GM12873 (cell line): Measurements from ENCODE around the gene SPOCK1.

Experiments used
- TF ChIP-seq, protein P1 (sequence below): IDR thresholded peaks from 2 replicates; pipeline ENCODE4 v1.5.1; 2012; ENCODE audit warnings: low read depth, mild to moderate bottlenecking, moderate library complexity, low read length, control low read depth; ENCODE audit not compliant: insufficient read depth; ENCODE audit errors: missing control alignments

SPOCK1 gene

DNA sequence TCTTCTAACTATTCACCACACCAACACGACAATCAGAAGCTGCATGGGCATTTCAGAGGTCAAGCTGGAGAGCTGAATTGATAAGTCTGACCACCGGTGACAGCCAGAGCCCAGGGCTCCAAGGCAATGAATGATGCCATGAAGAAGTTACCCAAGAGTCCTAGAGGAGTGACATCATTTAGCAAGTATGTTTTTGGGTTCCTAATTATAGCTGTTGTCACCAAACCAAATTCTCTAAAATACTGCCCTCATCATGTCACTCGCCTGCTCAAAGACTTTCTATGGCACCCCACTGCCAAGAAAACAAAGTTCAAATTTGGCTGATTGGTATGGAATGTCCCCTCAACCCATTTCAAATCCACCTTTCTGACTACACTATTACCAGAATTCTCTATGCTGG is 235.1 kb downstream of the SPOCK1 start:
- TF ChIP-seq, protein P1, sequence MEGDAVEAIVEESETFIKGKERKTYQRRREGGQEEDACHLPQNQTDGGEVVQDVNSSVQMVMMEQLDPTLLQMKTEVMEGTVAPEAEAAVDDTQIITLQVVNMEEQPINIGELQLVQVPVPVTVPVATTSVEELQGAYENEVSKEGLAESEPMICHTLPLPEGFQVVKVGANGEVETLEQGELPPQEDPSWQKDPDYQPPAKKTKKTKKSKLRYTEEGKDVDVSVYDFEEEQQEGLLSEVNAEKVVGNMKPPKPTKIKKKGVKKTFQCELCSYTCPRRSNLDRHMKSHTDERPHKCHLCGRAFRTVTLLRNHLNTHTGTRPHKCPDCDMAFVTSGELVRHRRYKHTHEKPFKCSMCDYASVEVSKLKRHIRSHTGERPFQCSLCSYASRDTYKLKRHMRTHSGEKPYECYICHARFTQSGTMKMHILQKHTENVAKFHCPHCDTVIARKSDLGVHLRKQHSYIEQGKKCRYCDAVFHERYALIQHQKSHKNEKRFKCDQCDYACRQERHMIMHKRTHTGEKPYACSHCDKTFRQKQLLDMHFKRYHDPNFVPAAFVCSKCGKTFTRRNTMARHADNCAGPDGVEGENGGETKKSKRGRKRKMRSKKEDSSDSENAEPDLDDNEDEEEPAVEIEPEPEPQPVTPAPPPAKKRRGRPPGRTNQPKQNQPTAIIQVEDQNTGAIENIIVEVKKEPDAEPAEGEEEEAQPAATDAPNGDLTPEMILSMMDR: no peak

DNA sequence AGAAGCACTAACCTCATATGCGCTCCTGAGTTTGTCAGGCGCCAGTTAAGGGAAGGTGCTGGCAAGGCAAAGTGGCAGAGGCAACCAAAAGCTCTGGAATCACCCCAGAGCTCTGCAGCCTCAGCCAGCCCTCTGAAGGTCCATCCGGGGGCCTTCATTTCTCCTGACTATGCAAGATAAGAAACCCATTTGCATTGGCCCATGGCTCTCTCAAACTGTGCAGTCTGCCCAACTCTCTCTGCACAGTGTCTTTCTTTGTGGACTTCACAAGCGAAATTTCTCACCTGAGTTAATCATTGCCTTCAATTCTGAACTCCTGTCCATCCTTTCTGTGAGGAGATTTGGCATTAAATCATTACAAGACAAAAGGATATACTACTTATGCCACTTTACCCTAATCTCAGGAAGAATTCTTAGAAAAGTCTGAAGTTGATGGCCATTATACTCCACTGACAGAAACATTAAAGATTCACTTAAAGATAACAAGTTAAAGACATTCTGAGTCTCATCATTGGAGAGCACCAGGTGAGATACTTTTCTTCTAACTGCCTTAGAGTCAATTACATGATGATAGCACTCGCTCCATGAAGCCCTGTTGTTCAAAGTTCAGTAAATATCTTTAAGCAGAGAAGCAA is 235.6 kb downstream of the SPOCK1 start:
- TF ChIP-seq, protein P1: no peak

DNA sequence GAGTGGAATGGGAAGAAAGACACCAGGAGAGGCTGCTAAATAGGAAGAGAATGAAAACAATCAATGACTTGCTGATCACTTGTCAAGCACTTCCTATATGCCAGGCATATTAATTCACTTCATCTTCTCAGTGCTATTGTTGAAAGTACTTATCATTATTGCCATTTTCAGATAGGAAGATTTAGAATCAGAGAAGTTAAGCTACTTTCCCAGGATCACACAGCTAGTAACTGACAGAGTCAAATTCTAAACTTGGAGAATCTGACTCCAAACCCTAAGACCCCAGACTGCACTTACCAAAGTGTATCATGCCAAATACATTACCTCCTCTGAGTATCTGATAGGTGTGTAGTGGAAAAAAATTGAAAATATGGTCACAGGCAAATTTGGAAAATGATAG is 236.3 kb downstream of the SPOCK1 start:
- TF ChIP-seq, protein P1: no peak

DNA sequence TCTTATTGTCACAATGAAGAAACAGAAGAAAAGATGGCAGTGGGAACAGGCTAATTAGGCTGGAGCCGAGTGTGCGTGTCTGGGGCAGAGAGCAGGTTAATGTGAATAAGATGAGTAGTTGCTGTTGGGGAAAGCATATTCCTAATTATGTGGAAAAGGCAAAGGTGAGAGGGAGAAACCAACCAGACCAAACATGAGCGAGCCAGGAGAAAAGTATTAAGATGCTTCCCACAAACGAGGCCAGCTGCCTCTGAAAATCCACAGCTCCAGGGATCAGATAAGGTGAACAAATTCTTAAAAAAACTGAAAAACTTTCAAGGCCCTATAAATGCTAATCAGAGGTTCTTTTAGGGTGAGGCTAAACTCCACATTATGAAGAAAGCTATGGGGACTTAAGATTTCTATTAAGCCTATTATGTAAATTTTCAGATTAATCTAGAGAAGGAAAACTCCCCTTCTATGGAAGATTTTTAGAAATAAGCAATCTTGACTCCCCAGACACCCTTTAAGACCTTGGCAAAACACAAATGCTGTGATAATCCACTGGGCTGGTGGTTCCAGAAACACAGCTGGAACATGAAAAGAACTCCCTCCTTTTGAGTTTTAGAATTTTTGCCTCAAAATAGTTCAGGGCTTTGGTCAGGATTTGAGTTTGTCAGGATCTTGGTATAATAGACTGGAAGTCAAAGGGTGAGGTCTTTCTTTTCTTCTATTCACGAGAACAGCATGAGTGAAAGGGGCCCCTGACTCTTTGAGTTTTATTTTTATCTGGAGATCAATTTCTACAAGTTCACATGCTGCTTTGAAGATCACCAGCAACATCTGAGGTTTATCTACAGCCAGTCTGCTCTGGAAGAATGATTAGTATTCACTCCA is 238.1 kb downstream of the SPOCK1 start:
- TF ChIP-seq, protein P1: no peak

DNA sequence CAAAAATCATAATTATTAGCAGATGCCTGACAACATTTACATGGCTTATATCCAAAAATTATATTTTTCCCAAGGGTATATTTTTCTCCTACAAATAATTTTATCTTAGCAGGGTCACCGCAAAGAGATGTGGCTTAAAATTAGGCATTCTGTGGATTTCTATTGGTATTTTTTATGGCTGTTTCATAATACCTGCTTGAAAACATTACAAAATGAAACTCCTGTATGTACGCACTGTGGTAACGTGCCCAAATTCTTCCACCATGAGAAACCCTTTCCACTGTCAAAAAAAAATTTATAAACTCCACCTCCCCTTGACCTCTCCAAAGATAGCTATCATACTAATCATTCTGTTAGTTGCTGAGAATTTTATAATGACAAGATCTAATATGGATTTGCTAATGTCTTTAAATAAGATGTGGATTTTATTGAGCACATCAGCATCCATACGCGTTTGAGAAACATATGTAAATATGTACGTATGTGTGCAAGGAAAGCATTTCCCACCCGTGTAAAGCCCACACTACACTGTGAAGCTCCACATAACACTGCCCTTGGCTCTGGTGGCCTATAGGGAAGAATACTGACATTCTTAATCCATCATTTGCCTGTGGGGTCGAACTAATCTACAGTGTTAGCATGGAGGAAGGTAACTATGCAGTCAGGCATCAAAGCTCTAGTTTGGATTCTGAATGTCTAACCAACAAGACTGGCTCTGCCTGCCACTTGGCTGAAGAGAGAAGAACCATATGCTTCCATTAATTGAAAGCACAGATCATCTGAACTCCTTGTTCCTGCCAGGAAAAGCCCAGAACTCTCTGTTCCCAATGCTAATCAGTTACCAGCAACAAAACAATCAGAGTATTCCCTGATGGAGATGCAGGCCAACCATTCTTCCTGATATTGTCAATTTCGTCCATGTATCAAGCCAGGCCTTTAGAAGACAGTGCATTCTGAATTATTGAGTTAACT is 244.7 kb downstream of the SPOCK1 start:
- TF ChIP-seq, protein P1: no peak

DNA sequence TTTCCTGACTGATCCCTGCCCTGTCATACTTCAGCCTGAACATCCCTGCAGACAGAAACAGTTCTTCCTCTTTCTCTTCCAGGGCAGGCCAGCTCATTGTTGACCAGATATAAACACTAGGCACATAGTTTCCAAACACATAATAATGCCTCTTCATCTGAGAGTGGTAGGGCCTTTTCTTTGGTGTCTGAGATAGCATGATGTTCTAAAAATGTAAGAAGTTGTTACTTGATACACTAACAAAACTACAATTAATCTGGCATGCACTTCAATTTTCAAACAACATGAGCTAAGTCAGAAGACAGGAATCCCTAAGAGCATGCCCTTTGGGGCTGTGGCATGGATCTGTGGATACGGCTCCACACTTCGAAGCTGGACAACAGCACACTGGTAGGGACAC is 246.6 kb downstream of the SPOCK1 start:
- TF ChIP-seq, protein P1: no peak

DNA sequence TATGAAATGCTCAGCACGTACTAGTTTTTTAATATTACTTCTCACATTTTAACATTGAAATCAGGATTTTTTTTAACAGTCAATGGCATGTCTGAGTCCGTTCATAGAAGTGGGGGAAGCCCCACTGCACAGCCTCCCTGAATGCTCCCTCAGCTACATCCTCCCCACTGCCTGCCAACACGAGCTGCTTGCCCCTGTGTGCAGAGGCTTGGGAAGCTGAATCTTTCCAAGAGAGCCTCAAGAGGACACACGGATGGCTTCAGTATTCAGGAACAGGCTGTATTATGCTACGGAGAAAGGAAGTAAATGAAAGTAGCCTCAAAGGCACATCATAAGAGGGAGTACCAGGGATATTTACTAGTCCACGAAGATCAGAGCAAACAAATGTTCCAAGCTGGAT is 248.7 kb downstream of the SPOCK1 start:
- TF ChIP-seq, protein P1: no peak
